SK-N-DZ (cell line): ENCODE data around the gene CEP170B.

Experiments
- DNase-seq: peaks from one replicate; pipeline ENCODE4 v3.0.0-alpha.2; 2015; ENCODE audit warnings: low spot score

Gene CEP170B

GRCh38 chr14:104930526-104931303 lies 65.6 kb downstream of the CEP170B start:
- no peak for DNase-seq

- no peak for DNase-seq
Observed at GRCh38 chr14:104931304-104931770, 66.3 kb downstream of the CEP170B start.

GRCh38 chr14:104931771-104932675 lies 67.0 kb downstream of the CEP170B start:
- DNase-seq: no peak

GRCh38 chr14:104932676-104933631 lies 67.9 kb downstream of the CEP170B start:
- DNase-seq: peak; percentile 57

GRCh38 chr14:104933746-104934733 lies 69.0 kb downstream of the CEP170B start:
- DNase-seq: no peak

GRCh38 chr14:104935026-104935650 lies 70.1 kb downstream of the CEP170B start:
- DNase-seq: no peak

- DNase-seq: no peak
Observed at GRCh38 chr14:104935955-104936354, 70.9 kb downstream of the CEP170B start.

- DNase-seq: no peak
Observed at GRCh38 chr14:104936361-104937155, 71.5 kb downstream of the CEP170B start.

GRCh38 chr14:104937161-104937560 lies 72.1 kb downstream of the CEP170B start:
- DNase-seq: no peak

GRCh38 chr14:104937694-104938365 lies 72.8 kb downstream of the CEP170B start:
- no peak for DNase-seq

- no peak for DNase-seq
Observed at GRCh38 chr14:104938436-104938835, 73.4 kb downstream of the CEP170B start.

GRCh38 chr14:104938960-104939359 lies 73.9 kb downstream of the CEP170B start:
- no peak for DNase-seq

- no peak for DNase-seq
Observed at GRCh38 chr14:104939666-104940410, 74.8 kb downstream of the CEP170B start.

- DNase-seq: no peak
Observed at GRCh38 chr14:104940526-104941150, 75.6 kb downstream of the CEP170B start.

GRCh38 chr14:104941508-104942365 lies 76.7 kb downstream of the CEP170B start:
- no peak for DNase-seq

GRCh38 chr14:104942586-104942985 lies 77.5 kb downstream of the CEP170B start:
- no peak for DNase-seq
